ENCODE measurements around the gene MKLN1.
"Not testable (repeated sequence)": the region's sequence is repeated elsewhere in the genome, so short reads cannot be mapped to it uniquely, and the experiment has no call there.

The MKLN1 gene

DNA sequence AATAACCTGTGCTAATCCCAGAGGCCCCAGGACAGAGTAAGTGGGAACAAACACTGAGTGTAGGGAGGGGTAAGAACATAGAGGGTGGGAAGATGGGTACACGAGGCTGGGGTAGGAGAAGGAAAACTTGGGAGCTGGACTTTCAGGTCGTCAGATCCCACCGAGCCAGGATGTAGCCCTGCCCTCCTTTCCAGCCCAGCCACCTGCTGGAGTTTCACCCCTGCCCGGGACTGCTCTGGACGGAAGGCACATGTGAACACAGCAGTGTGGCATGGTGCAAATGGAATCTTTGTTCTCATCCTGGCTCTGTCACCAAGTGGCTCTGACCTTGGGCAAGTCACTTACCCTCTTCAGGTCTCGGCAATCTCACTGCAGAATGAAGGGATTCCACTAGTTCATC, 176.0 kb downstream of the MKLN1 start:
- DNase-seq = no peak

DNA sequence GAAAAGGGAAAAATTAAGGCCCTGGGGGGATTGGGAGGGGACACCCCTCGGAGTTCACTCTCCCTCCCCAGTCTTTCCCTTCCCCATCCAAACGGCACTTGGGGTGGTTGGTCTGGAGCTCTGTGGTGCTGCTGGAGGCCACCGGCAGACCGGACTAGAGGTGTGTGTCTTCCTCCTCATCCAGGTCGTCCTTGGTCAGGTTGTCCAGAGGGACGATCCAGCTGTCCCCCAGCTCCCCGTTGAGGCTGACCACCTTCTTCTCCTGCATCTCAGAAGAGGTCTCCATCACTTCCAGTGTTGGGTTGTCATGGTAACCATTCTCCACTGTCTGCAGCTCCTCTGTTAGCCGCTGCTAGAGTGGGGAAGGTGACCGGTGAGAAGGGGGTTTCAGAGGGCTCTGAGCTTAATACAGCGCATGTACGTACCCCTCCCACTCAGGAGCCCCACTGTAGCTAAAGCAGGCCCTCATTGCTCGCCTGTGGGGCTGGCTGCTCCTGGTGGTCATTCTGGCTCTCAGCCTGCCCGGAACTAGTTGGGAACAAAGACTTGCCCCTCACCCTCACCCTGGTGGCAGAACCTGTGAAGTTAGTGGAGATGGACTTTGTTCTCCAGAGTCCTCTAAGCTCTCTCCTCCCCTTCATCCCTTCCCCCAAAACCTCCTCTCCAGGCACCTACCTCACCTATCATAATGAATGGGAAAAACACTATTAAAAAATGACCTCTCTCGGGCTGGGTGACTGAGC, 176.7 kb downstream of the MKLN1 start:
- no peak for DNase-seq

DNA sequence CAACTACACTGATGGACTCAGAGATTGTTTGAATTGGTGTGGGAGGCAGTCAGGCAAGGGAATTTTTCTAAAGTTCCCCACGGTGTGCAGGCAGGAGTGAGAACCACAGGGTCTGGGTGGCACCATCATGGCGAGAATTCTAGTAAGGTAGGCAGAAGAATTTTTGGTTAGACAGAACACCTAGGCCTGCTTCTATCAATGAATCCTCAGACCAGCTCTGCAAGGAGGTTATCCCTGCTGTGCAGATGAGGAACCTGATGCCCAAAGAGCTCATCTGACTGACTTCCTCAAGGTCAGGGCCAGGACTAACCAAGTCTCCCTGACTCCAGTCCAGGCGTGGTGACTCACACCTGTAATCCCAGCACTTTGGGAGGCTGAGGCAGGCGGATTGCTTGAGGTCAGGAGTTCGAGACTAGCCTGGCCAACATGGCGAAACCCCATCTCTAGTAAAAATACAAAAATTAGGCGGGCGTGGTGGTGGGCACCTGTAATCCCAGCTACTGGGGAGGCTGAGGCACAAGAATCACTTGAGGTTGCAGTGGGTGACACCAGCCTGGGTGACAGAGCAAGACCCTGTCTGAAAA, 177.5 kb downstream of the MKLN1 start:
- DNase-seq = not testable (repeated sequence)

DNA sequence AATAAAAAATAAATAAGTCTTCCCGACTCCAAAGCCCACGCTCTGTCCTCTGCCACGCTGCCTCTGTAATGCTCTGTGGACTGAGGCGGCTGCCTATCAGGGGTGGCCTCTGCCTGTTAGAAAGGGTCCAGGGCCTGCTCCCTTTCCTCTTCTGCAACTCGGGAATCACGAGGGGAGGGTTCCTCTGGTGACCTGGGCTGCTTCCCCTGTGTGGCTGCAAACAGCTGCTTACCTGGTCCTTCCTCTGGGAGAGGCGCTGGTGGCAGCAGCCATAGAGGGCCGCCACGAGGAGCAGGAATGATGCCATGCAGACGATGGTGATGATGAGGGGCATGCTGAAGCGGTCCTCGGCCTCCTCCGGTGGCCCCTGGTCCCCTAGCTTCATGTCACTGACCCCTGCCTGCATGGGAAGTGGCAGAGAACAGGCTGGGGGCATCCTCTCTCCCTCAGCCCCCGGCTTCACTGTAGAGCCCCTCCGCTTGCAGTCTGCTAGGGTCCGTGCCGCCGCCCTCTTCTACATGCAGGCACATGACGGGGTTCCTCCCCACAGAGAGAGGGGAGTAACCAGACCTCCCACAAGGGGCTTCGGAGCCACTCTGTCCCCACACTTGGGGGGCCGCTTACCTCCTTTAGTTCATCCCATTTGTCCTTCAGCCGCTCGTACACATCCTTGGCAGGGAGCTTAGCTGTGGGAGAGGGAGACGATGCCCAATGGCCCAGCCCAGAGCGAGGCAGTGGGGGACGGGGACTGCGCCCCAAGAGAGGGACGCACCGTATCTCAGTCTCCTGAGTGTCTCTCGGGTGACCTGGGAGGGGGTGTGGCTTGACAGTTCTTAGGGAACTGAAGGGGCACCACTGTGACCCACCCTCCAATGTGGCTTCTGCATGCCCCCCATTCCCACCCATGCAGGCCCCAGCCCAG, 178.2 kb downstream of the MKLN1 start:
- DNase-seq = no peak

DNA sequence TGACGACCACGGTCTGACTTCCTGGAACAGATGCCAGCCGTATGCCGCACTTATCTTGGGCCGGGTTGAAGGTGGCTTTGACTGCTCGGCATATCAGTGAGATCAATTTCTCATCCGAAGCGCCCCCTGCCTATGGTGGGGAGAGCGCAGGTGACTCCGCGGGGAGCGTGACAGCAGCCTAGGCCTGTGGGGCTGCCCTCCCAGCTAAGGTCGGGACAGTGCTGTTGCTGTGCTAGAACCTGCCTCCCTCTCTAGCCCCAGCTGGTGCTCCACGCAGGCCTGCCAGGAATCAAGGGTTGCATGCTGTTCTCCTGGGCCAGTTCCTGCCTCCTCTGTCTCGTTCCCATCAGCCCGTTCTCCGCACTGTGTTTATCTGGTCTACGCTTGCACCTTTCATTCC, 178.9 kb downstream of the MKLN1 start:
- DNase-seq = no peak

DNA sequence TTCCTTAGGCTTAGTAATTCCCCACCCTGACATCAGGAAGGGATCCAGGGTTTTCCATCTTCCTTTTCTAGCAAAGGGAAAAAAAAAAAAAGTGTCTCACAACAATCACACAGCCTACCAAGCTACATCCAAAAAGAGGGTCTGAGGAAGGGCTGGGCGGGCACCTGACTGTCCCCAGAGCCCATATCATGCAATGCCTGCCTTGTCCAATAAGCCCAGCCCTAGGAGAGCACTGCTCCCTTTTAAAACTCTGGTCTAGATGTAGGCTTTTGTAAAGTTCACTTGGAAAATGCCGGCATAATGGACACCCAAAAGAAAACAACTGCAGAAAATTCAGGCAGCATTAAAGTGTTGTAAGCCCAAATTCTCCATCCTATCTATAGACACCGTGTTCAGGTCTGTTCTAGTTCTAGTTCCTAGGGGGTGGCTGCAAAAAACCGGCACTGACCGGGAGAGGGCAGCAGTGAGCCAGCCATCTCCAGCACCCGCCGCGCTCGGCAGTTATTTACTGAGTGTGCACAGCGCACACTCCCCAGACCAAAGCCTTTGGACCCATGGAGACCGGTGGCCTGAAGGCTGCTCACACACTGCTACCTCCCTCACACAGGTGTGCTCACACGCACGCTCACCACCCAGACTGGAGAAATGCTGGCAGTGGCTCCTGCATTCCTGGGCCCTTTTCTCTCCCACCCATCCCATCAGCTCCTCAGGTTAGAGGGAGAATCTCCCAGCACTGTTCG, 180.1 kb downstream of the MKLN1 start:
- peak; percentile 53 for DNase-seq

DNA sequence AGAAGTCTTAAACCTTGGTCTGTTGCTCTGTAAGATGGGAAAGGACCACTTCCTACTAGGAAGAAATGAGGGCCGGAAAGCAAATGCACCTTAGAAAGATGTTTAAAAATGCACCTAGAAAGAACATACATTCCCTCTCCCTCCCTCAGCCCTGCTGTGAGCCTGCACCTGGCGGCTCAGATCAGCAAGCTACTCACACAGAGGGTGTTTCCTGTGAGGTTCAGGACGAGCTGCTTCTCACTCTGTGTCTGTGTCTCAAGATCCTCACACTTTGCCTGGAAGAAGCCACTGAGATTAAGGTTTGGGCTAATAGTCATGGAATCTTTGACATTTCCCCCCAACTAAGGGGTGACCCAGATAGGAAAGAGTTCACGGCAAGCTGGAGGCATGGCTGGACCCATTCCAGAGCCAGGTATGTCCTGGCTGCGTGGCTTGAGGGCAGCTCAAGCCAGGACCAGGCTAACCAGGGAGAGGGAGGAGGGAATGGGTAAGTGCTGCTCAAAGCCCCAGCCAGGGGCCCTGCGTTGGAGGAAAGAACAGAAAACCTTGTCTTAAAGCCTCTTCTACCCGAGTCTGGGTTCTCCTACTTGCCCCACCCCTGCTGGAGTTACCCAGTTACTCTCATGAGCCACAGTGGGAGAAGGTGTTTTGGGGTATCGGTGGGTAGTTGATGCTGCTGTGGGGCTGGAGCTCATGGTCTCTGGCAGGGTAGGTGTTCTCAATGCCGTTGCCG, 181.2 kb downstream of the MKLN1 start:
- DNase-seq = no peak

DNA sequence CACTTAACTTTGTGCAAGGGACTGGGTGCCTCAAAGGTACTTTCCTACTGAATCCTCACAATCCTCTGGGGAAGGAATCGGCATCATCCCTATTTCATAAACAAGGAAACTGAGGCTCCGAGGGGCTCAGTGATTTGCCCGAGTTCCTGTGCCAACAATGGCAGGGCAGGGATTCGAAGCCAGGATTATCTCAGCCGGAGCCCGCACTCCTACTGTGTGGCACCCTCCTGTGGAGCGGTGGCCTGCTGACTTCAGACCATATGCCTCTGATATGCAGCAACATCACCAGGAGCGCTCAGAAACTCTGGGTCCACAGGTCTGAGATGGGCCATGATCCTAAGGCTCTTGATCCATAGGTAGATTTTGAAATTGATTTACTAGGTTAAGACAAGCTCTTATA, 182.1 kb downstream of the MKLN1 start:
- DNase-seq = no peak

DNA sequence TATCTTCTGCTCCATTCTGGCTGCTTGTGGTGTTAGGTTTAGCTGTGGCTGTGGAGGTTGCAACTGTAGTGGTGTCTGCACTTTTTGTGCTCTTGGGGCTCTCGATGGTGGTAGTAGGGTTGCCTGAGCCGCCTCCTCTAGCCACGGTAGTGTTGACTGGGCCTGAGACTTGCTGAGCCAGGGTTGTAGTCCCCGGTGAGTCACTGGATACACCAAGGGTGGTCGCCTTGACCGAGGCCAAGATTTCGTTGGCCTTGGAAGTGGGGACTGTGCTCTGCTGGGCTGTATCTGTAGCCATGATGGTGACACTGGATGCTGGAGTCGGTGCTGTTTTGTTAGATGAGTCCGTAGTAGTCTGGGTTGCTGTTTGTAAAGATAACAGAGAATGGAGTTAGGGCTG, 183.4 kb downstream of the MKLN1 start:
- no peak for DNase-seq

DNA sequence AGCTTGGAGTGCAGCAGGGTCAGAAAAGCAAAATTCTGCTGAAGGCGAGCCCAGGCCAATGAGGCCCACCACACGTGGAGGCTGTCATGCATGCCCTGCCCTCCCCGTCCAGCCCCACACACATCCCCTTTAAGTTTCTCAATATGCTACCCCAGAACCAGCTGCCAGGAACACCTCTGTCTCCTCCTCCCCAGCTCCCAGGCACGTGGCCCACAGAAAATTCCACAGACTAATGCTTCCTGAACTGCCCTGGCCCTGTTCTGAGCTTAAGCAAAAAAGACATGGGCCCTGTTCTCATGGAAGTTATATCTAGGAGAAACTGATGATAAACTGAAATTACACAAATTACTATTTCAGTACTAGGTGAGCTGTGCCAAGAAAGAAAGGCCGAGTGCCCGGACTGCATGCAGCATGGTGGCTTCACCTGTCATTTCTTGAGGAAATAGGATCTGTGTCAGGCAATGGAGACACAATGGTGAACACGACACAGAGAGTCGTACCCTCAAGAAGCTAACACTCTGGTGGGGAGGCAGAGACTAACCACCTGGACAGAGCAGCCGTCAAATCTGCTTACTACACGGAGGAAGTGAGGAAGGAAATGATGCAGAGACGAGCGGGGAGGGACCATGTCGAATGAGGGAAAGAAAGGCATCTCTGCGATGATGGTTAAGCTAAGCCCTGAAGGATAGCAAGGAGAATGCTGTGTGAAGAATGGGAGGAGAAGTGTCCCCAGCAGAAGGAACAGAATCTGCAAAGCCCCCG, 184.3 kb downstream of the MKLN1 start:
- DNase-seq = no peak

DNA sequence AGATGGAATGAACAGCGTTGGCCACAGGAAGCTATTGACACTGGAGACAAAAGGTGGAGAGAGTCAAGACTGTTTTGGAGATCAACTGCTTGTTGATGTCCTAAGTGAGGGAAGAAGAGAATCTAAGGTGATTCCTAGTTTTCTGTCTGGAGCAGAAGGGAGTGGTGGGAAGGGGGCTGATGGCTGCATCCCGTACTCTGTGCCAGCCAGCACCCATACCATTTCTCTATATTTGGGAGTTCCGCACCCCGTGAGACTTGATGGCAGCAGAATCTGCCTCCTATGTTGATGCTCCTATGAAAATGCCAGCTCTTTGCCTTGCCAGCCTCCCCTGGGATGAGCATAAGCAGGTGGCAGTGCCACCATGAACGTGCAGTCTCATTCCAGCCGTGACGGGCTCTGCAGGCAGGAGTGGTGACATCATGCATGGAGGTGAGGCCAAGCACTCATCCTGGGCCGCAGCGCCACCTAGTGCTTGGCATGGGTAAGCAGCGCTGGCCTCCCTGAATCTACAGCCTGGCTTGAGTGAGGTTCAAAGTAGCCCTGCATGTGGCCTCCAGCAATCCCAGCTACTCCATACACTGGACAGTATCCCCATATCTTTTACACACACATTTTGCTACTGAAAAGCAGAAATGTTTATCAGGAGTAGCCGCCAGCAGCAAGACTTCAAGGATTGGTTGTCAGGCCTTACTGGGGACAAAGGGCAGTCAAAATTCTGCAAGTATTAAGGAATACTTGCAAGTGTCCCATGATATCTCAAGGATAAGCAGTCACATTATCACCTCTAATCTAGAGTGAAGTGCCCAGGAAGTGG, 185.8 kb downstream of the MKLN1 start:
- peak; percentile 84 for DNase-seq

DNA sequence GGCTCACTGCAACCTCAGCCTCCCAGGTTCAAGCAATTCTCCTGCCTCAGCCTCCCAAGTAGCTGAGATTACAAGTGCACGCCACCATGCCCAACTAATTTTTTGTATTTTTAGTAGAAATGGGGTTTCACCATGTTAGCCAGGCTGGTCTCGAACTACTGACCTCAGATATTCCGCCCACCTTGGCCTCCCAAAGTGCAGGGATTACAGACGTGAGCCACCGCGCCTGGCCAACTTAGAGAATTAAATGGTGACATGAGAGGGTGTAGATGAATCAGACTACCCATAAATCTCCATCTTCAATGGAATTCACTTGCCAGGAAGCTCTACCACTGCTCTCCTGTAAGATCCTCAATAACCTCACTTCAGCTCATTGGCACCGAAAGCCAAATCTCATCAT, 187.8 kb downstream of the MKLN1 start:
- not testable (repeated sequence) for DNase-seq

DNA sequence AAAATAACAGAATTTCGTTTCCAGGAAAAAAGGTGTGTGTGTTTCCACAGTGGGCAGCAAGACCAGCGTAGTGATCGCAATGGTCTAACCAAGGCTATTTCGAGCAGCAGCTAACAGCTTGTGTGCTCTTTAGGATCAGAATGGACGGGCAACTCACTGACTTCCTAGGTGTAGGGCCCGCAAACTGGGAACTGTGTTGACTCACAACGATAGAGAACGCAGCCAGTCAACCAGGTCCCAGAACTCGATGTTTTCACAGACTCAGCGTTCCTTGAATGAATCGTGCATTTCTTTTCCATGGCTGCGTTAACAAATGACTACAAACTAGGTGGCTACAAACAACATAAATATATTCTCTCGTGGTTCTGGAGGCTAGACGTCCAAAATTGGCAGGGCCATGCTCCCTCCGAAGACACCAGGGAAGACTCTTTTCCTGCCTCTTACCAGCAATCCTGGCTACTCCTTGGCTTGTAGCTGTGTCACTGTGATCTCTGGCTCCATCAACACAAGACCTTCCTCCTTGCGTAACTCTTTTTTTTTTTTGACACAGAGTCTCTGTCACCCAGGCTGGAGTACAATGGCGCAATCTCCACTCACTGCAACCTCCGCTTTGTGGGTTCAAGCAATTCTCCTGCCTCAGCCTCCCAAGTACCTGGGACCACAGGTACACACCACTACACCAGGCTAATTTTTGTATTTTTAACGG, 189.7 kb downstream of the MKLN1 start:
- no peak for DNase-seq

DNA sequence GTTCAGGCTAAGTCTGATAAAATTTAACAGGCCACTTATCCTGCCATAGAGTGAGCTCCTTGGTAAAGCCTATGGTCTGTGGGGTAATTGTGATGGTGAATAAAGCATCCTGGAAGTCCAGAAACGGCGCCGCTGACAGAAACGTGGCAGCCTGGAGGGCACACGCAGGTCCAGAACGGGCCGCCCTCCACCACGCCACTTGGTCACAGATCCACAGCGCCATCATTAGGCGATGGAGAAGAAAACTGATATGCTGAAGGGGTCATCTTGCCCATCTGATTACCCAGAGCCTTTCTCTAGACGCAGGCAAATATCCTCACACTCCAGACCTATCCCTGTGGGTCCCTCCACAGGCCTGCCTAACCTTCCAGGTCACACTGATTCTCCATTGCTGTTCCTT, 190.9 kb downstream of the MKLN1 start:
- DNase-seq = no peak

DNA sequence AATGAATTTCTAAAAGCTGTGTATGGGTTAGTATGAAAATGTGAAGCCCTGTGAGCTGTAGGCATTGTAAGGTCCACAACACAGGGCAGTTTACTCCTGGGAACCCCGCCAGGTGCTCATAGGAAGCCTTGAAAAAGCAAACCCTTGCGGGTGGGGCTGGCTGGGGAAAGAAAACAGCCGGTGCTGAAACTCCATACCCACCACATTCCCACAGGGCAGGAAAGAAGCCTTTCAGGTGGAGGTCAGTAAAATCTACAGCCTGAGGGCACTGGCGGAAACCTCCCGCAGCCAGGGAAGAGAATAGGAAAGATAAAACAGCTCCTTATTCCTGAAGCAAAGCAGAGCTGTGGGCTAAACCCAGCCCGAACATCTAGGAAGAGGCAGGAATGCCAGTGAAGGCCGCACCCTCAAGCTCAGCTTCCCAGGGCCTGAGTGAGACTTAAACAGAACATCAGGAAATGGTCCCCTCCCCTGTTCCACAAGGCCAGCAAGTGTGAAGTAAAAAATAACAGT, 194.0 kb downstream of the MKLN1 start:
- DNase-seq = no peak

DNA sequence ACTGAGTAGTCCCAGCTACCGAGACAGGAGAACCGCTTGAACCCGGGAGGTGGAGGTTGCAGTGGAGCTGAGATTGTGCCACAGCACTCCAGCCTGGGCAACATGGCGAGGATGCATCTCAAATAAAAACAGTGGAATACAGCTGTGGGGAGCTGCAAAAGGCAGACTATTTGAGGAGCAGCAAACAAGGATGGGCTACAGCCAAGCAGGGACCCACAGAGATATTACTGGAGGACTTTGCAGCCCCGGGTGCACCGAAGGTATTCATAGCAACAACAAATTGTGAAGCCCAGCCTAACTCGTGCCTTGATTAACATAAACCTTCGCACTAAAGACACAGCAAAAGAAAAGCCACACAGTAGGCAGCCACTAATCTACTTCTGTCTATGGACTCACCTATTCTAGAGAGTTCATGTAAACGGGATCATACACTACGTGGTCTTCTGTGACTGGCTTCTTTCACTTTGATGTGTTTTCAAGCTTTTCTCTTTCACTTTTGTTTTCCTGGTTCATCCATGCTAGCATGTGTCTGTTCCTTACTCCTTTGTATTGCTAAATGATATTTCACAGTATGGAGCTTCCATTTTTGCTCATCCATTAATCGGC, 194.8 kb downstream of the MKLN1 start:
- DNase-seq = no peak

DNA sequence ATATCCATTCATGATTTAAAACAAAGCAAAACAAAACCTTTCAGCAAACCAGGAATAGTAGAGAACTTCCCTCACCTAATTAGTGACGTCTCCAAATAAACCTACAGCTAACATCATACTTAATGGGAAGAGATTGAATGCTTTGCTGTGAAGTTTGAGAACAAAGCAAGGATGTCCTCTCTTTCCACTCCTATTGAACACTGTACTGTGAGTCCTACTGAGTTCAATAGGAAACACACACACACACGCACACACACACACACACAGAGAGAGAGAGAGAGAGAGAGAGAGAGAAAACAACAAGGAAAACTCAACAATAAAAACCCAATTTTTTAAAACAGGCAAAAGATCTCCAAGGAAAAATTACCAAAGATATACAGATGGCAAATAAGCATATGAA, 196.4 kb downstream of the MKLN1 start:
- no peak for DNase-seq

DNA sequence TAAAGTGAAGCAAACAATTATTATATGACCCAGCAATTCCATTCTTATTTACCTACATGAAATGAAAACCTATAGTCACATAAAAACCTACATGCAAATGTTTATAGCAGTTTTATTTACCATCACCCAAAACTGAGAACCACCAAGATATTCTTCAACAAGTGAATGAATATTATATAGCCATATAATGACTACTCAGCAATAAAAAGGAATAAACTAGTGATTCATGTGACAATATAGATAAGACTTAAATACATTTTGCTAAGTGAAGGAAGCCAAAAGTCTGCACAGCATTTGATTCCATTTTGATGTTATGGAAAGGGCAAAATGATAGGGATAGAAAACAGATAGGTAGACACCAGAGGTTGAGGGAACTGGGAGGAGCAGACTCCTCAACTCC, 197.0 kb downstream of the MKLN1 start:
- no peak for DNase-seq

DNA sequence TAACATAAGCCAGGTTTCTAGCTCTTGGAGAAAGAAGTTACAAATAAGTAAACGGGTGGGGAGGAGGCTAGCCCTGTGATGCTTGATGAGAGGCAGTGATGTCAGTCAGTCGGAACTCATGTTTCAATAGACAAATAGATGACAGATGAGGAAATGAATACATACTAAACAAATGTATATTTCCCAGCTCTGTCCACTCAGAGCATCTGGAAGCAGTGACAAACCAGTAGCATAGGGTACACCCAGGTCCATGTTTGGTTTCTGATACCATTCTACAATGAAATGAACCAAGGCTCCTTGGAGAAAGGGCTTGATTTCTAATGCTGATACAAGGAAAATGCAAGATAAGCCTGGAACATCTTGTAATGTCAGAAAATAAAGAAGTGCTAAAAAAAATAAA, 198.1 kb downstream of the MKLN1 start:
- no peak for DNase-seq

All from DMS153 (cell line).